ENCODE results near the gene LDLRAD4. TPM values are rescaled to one million over a fixed set of nuclear protein-coding genes. Genes with fewer than 3 reads are reported as not detected.
A peak's percentile ranks its signal among the peaks of the same experiment; 100 is the strongest.

The LDLRAD4 gene
- total RNA-seq, 2 experiments from 2014 or later, result 37.3 to 38.5 TPM

DNA sequence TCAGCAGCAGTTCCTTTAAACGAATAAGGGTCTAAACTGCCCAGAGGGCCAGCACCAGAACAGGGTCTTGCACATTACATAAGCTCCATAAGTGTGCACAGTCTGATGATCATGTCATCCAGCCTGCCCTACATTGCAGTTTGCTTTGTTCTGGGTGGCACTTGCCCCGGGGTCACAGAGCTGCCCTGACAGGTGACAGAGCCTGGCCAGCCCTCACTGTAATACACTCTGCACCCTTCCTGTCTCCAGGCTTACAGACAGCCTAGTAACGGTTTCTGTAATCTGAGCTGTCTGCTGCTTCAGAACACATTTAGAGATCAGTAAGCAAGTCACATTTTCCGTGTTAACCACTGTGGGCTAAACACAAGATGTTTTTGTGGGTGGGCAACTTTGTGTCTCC is 294.5 kb downstream of the LDLRAD4 start:
- Mint-ChIP-seq H3K4me1 (ENCODE audit: low read depth) (peaks cover 38% of the 10 kb centered on the region), H3K27ac (no peak overlapping the region), H3K27me3 (no peaks in the 10 kb centered on the region), H3K36me3 (ENCODE audit: low read depth) (peaks cover 32% of the 10 kb centered on the region), H3K9me3 (peaks cover 2% of the 10 kb centered on the region), H3K4me3 (no peak overlapping the region)
- CTCF ChIA-PET, result interaction anchor here (0.7 to 1.9 kb wide), 4 partner anchors 10 to 297 kb away, joined by 3 to 11 read pairs (median 4); no protein-coding TSS in a partner anchor
- POLR2A ChIA-PET, result interaction anchor here (1.4 to 2.0 kb wide), 2 partner anchors 11 to 13 kb away, joined by 4 read pairs; no protein-coding TSS in a partner anchor
- DNase-seq, result peak; percentile 60
- TF ChIP-seq, protein P1, sequence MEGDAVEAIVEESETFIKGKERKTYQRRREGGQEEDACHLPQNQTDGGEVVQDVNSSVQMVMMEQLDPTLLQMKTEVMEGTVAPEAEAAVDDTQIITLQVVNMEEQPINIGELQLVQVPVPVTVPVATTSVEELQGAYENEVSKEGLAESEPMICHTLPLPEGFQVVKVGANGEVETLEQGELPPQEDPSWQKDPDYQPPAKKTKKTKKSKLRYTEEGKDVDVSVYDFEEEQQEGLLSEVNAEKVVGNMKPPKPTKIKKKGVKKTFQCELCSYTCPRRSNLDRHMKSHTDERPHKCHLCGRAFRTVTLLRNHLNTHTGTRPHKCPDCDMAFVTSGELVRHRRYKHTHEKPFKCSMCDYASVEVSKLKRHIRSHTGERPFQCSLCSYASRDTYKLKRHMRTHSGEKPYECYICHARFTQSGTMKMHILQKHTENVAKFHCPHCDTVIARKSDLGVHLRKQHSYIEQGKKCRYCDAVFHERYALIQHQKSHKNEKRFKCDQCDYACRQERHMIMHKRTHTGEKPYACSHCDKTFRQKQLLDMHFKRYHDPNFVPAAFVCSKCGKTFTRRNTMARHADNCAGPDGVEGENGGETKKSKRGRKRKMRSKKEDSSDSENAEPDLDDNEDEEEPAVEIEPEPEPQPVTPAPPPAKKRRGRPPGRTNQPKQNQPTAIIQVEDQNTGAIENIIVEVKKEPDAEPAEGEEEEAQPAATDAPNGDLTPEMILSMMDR (IDR thresholded peaks at IDR 0.05), result no peak
- ATAC-seq, result peak; percentile 96
- intact Hi-C loops (cut with micrococcal nuclease), result no loop called here

DNA sequence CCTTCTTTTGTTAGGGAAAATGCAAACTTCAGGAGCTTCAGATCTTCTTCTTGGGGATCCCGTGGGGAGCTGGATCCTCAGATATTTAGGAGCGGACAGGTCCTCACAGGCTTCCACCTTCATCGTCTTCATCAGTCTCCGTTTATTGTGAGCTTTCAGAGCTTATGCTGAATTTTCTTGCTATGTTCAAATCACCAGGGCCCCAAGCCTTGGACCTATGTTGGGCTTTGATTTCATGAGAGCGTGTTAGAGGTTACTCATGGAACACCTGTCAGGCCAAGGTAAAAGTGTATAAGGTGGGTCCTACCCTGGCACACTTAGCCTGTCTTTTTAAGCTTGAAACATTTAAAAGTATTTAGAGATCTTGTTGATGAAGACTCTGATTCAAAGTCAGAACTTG is 294.9 kb downstream of the LDLRAD4 start:
- TF ChIP-seq, protein P1 (IDR thresholded peaks at IDR 0.05), result no peak
- DNase-seq, result no peak
- intact Hi-C loops (cut with micrococcal nuclease), result no loop called here
- no peak for ATAC-seq
- Mint-ChIP-seq H3K36me3 (ENCODE audit: low read depth) (peaks cover 34% of the 10 kb centered on the region), H3K27ac (no peak overlapping the region), H3K9me3 (peaks cover 3% of the 10 kb centered on the region), H3K4me3 (no peak overlapping the region), H3K4me1 (ENCODE audit: low read depth) (peaks cover 36% of the 10 kb centered on the region), H3K27me3 (no peaks in the 10 kb centered on the region)
- ChIA-PET POLR2A (interaction anchor here (1.4 to 2.0 kb wide), 2 partner anchors 12 to 13 kb away, joined by 4 read pairs; no protein-coding TSS in a partner anchor), CTCF (interaction anchor here (0.7 to 1.9 kb wide), 5 partner anchors 9 to 297 kb away, joined by 3 to 11 read pairs (median 4); no protein-coding TSS in a partner anchor)

DNA sequence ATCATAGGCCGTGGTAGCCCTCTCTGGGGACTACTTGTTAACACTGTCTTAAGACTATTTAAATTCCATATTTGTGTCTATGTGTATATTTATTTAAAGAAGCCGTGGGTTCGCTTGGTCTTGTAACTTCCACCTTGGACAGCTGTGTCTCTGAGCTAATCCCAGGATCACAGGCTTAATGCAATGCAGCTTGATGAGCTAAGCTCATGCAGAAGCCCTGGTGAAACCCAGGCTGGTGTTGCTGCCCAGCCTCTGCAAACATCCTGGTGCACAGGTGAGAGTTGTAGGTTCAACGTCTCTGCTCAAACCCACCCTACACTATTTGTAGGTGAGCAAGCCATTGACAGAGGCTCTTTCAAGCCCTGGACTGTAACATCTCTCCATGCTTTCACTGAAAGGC is 296.0 kb downstream of the LDLRAD4 start:
- DNase-seq (no peak), ATAC-seq (no peak)
- H3K27me3 Mint-ChIP-seq, result no peaks in the 10 kb centered on the region
- H3K27ac Mint-ChIP-seq, result no peak overlapping the region
- ChIA-PET CTCF (interaction anchor here (1.3 to 1.9 kb wide), 3 partner anchors 8 to 299 kb away, joined by 3 to 11 read pairs (median 3); no protein-coding TSS in a partner anchor), POLR2A (no interaction called here)
- peaks cover 3% of the 10 kb centered on the region for H3K9me3 Mint-ChIP-seq
- H3K4me3 Mint-ChIP-seq, result no peak overlapping the region
- H3K36me3 Mint-ChIP-seq (ENCODE audit: low read depth), result peaks cover 30% of the 10 kb centered on the region
- H3K4me1 Mint-ChIP-seq (ENCODE audit: low read depth), result peaks cover 36% of the 10 kb centered on the region
- intact Hi-C loops (cut with micrococcal nuclease), result no loop called here
- TF ChIP-seq, protein P1 (IDR thresholded peaks at IDR 0.05), result no peak

DNA sequence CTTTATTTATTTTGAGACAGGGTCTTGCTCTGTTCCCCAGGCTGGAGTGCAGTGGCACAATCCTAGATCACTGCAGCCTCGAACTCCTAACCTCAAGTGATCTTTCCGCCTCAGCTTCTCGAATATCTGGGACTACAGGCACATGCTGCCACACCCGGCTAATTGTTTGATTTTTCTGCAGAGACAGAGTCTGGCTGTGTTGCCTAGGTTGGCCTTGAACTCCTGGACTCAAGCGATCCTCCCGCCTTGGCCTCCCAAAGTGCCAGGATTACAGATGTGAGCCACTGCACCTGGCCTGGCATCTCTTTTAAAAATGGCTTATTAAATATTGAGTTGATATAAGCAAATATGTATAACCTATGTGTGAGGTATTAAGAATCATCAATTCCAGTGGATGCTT is 298.3 kb downstream of the LDLRAD4 start:
- no peak for ATAC-seq
- no peak for DNase-seq
- Mint-ChIP-seq H3K27me3 (no peaks in the 10 kb centered on the region), H3K4me1 (ENCODE audit: low read depth) (peaks cover 27% of the 10 kb centered on the region), H3K4me3 (no peak overlapping the region), H3K27ac (no peak overlapping the region), H3K36me3 (ENCODE audit: low read depth) (peaks cover 29% of the 10 kb centered on the region), H3K9me3 (peaks cover 3% of the 10 kb centered on the region)
- POLR2A ChIA-PET, result no interaction called here
- CTCF ChIA-PET, result no interaction called here
- intact Hi-C loops (cut with micrococcal nuclease), result no loop called here
- TF ChIP-seq, protein P1 (IDR thresholded peaks at IDR 0.05), result no peak

DNA sequence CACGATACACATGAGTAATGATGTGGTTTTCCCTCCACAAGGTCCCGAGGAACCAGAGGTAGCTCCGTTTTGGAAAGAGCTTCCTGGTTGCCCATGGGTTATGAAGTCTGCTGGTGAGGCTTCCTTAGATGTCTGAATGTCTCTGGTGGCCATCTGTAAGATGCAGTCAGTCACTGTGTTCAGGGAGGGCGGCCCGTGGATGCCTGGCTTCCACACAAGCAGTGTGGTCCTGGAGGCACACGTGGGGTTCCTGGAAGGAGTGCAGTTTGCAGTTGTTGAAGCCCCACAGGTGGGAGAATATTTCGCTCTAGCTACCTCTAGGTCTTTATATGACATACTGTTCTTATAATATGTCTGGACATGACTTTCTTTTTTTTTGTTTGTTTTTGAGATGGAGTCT is 298.8 kb downstream of the LDLRAD4 start:
- H3K27me3 Mint-ChIP-seq, result no peaks in the 10 kb centered on the region
- CTCF ChIA-PET, result no interaction called here
- ATAC-seq, result no peak
- H3K9me3 Mint-ChIP-seq, result peaks cover 3% of the 10 kb centered on the region
- no peak overlapping the region for H3K27ac Mint-ChIP-seq
- intact Hi-C loops (cut with micrococcal nuclease), result no loop called here
- no peak overlapping the region for H3K4me3 Mint-ChIP-seq
- TF ChIP-seq, protein P1 (IDR thresholded peaks at IDR 0.05), result no peak
- peaks cover 22% of the 10 kb centered on the region for H3K4me1 Mint-ChIP-seq (ENCODE audit: low read depth)
- peaks cover 29% of the 10 kb centered on the region for H3K36me3 Mint-ChIP-seq (ENCODE audit: low read depth)
- POLR2A ChIA-PET, result no interaction called here
- no peak for DNase-seq
